ENCODE results near the gene MPP1. TPM values are rescaled to one million over a fixed set of nuclear protein-coding genes. Genes with fewer than 3 reads are reported as not detected.

Gene MPP1
- polyA plus RNA-seq, 4 donors, result 30.2 to 41.6 (median 37.2) TPM

DNA sequence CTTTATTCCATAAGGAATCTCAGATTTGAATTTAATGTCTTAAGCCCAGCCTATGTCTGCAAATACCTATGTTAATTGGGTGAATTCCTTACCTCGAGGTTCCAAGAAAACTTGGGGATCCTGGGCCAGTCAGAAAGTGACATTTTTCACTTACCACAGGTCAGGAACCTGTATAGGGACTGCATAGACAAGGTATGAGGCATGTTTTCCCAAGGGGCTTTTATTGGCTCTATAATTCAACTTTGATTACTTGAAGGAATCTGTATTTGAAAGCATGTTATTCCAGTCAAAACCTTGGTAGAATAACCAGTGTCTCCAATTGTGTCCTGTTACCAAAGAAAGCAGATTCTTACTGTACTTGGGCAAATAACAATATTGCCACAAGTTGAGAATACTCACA is 8.5 kb upstream of the MPP1 start:
- no peak for DNase-seq (ENCODE audit: low read depth in 4 of 4, low spot score in 3 of 4)

GRCh38 chrX:154812341-154813101 is 7.2 kb upstream of the MPP1 start:
- no peak for DNase-seq (ENCODE audit: low read depth in 4 of 4, low spot score in 3 of 4)

- no peak for DNase-seq (ENCODE audit: low read depth in 4 of 4, low spot score in 3 of 4)
Observed at GRCh38 chrX:154809939-154810665, 4.8 kb upstream of the MPP1 start.

GRCh38 chrX:154806837-154807501 is 1.7 kb upstream of the MPP1 start:
- DNase-seq (ENCODE audit: low read depth in 4 of 4, low spot score in 3 of 4), result no peak

- no peak for DNase-seq (ENCODE audit: low read depth in 4 of 4, low spot score in 3 of 4)
Observed at GRCh38 chrX:154805696-154806091, 409 bp upstream of the MPP1 start.

- no peak for DNase-seq (ENCODE audit: low read depth in 4 of 4, low spot score in 3 of 4)
Observed at GRCh38 chrX:154804261-154804956, 876 bp downstream of the MPP1 start.

- no peak for DNase-seq (ENCODE audit: low read depth in 4 of 4, low spot score in 3 of 4)
Observed at GRCh38 chrX:154802947-154803346, 2.3 kb downstream of the MPP1 start.

DNA sequence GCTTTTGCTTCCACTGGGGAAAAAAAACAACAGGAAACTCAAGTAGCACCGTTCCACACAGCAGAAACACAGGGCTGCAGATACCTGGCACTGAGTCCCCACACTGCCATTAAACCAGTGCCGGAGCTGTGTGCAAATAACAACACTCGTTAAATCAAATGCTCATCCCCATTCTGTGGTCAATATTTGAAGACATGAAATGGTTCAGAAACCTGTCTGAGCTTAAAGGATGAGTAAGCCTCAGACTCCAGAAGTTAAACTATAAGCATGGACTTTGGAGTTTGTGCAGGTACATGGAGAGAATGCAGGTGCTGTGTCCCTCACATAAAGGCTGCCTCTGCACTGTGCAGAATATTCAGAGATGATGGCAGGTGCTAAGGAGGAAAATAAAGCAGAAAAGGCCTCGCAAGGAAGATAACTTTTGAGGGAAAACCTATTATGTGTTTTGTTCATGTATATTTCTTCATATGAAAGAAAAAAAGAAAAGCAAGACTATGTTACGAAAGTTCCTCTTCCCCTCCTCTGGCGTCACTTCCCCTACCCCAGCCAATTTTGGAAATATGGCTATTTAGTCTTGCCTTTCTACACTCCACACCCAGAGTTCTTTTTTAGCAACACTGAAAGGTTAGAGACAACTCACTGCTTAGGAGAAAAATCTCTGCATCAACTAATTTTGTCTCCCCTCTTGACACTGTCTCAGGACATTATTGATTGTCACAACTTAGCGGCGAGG is 4.6 kb downstream of the MPP1 start:
- no peak for DNase-seq (ENCODE audit: low read depth in 4 of 4, low spot score in 3 of 4)

- no peak for DNase-seq (ENCODE audit: low read depth in 4 of 4, low spot score in 3 of 4)
Observed at GRCh38 chrX:154799556-154800348, 5.5 kb downstream of the MPP1 start.

- DNase-seq (ENCODE audit: low read depth in 4 of 4, low spot score in 3 of 4), result no peak
Observed at GRCh38 chrX:154797006-154797405, 8.3 kb downstream of the MPP1 start.

GRCh38 chrX:154795016-154795415 is 10.3 kb downstream of the MPP1 start:
- DNase-seq (ENCODE audit: low read depth in 4 of 4, low spot score in 3 of 4), result no peak

GRCh38 chrX:154793084-154793795 is 12.0 kb downstream of the MPP1 start:
- DNase-seq (ENCODE audit: low read depth in 4 of 4, low spot score in 3 of 4), result no peak

DNA sequence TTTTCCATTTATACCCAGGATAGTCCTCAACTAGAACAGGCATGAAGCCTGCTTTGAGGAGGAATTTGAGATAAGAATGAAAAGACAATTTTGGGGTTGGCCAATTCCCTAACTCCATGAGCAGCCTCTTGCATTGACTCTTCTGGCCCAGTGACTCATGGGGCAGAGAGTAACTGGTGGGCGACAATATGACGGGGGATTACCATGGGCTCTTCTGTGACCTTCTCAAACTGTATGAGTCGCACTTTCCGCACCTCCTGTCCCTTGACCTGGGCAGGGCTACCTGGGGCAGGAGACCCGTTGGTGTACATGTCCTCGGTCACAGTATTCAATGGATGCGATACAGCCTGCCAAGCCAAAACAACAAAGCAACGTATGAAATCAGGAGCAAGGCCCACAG is 13.3 kb downstream of the MPP1 start:
- no peak for DNase-seq (ENCODE audit: low read depth in 4 of 4, low spot score in 3 of 4)

DNA sequence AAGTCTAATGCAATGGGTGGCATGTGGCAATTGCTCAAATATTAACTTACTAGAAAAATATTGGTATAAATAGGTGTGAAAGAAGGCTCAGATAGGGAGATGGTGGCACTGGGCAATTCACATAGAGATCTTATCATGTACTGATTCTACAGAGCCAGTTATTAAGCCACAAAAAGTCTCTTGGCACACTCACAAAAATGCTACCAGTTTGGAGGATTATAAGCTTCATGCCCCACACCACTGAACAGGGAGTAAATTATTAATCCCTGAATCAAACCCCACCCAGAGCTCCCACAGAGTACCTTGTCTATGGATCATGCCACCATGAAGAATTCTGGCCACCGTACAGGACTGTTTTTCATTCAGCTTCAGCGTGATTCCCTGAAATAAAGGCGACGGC is 13.8 kb downstream of the MPP1 start:
- DNase-seq (ENCODE audit: low read depth in 4 of 4, low spot score in 3 of 4), result no peak

- no peak for DNase-seq (ENCODE audit: low read depth in 4 of 4, low spot score in 3 of 4)
Observed at GRCh38 chrX:154785716-154786115, 19.6 kb downstream of the MPP1 start.

GRCh38 chrX:154784149-154784995 is 20.9 kb downstream of the MPP1 start:
- DNase-seq (ENCODE audit: low read depth in 4 of 4, low spot score in 3 of 4), result no peak

DNA sequence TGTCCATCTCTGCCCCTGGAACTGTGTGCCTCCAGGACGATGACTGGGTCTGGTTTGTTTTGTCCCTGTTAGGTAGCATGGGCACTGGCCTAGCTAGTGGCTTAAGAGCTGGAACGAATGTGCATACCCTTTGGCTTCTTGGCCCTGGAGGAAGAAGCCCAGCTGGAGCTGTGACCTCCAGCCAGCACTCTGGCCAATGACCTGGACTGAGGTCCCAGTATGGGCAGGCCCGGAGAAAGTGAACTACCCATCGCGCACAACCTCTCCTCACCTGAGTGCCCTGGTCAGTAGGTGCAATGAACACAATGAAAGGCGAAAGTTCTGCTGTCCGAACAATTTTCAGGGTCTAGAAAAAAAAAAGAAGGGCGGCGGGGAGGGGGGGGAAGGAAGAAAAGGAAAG is 24.3 kb downstream of the MPP1 start:
- no peak for DNase-seq (ENCODE audit: low read depth in 4 of 4, low spot score in 3 of 4)

GRCh38 chrX:154779261-154779660 is 26.0 kb downstream of the MPP1 start:
- DNase-seq (ENCODE audit: low read depth in 4 of 4, low spot score in 3 of 4), result no peak

Data from left renal pelvis (tissue), 4 donors.